Epithelial cell of esophagus (primary cell): ENCODE data around the gene RAB1B.
"Not testable (repeated sequence)": the region's sequence is repeated elsewhere in the genome, so short reads cannot be mapped to it uniquely, and the experiment has no call there.

Experiments used
- DNase-seq: peaks from one replicate; pipeline ENCODE4 v3.0.0; 2010; ENCODE audit warnings: low read depth
- H3K4me3 ChIP-seq: 2 replicates; pipeline ENCODE4 v1.5.1; 2011; ENCODE audit warnings: mild to moderate bottlenecking, low read length, control low read depth
- CTCF ChIP-seq: IDR thresholded peaks from 2 replicates; pipeline ENCODE4 v1.5.1; 2011; ENCODE audit warnings: low read depth, mild to moderate bottlenecking, low read length, control low read depth, inconsistent platforms; ENCODE audit not compliant: insufficient read depth; ENCODE audit errors: missing control alignments

The RAB1B gene

DNA sequence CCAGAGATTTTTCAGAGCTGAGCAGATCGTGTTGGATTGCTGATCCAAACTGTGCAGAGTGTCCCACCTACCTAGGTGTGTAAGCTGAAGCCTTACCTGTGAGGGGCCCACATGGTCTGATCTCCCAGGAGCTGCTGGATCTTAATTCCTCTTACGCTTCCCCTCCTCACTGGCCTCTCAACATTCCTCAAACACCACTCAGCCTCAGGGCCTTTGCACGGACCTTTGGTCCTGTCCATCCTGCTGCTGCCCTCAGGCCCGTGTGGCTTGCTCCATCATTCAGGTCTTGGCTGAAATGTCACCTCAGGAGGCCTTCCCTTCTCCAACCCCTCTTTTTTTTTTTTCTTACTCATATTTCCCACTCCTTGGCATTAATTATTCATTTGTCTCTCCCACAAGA, 21.1 kb upstream of the RAB1B start:
- TF ChIP-seq CTCF: no peak
- no peak overlapping the region for H3K4me3 ChIP-seq
- no peak for DNase-seq

DNA sequence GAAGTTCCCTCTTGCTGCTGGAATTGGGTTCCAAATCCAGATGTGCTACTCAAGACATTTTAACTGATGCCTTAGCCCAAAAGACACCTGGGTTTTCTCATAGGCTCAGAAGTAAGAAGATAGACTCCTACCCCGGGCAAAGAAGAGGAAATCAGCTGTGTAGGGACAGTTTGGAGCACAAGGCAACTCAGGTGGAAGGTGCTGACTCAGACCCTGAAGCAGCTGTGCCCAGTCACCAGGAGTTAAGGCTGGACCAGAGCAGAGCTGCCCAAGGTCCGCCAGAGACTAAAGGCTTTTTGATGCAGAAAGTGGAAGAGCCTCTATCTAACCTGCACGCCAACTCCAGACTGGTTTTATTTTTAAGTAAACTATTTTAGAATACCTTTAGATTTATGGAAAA, 20.6 kb upstream of the RAB1B start:
- DNase-seq: no peak
- H3K4me3 ChIP-seq: no peak overlapping the region
- TF ChIP-seq CTCF: no peak

DNA sequence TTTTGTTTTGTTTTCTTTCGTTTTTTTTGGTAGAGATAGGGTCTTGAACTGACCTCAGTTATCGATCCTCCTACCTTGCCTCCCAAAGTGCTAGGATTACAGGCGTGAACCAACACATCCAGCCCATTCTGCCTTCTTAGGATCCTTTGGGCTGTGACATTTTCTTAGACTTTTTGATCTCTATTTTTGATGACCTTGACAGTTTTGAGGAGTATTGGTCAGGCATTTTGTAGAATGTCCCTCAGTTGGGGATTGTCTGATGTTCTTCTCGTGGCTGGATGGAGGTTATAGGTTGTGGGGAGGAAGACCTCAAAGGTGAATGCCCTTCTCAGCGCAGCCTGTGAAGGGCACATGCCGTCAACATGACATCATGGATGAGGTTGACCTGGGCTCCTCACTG, 19.5 kb upstream of the RAB1B start:
- DNase-seq: no peak
- no peak overlapping the region for H3K4me3 ChIP-seq
- TF ChIP-seq CTCF: no peak

DNA sequence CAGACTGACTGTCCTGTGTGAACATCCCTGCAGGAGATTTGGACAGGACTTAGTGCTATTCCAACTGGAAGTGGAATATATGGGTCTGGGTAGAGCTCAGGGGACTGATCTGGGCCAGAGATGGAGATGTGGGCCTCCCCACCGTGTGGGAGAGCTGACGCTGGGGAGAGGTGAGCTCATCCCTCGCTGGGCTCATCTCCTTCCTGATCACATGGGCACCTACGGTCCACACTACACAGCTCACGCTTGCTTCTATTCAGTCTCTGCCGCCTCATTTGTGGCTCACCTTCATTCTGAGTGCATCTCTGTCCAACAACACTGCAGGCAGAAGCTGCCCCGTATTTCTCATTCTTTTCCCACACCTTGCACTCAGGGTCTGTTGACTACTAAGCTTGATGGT, 16.6 kb upstream of the RAB1B start:
- TF ChIP-seq CTCF: no peak
- H3K4me3 ChIP-seq: no peak overlapping the region
- DNase-seq: no peak

- DNase-seq, H3K4me3 ChIP-seq: not testable (repeated sequence)
Measured at GRCh38 chr11:66253081-66253480, 15.4 kb upstream of the RAB1B start.

DNA sequence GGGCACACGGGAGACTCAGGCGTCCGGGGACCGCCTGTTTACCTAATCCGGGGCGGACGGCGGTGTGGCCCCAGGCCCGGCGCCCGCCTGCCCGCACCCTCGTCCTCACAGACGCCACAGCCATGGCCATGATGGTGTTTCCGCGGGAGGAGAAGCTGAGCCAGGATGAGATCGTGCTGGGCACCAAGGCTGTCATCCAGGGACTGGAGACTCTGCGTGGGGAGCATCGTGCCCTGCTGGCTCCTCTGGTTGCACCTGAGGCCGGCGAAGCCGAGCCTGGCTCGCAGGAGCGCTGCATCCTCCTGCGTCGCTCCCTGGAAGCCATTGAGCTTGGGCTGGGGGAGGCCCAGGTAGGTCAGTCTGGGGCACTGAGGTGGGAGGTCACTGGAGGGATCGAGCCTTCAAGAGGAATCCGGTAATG, 10.0 kb upstream of the RAB1B start:
- no peak for TF ChIP-seq CTCF
- peak overlapping the region; percentile 87 for H3K4me3 ChIP-seq
- no peak for DNase-seq

DNA sequence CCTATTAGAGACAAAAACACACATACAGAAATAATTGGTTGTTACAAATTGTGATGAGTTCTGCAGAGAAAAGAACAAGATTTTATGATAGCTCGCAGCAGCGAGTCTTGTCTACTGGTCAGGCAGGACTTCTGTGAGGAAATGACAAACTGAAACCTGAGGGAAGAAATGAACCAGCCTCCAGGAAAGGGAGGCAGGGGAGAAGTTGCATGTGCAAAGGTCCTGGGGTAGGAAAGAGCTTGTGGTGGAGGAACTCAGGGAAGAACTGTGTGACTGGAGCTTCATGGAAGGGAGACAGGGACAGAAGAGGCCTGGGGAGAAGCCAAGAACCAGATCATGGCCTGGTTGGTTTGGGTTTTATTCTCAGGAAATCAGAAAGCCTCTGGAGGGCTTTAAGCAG, 9.2 kb upstream of the RAB1B start:
- H3K4me3 ChIP-seq: no peak overlapping the region

More for the DNA sequence above, 9.2 kb upstream of the RAB1B start:
- no peak for DNase-seq
- TF ChIP-seq CTCF: no peak
